Measurements from ENCODE around the gene SYCP2.
"Not testable (repeated sequence)": the region's sequence is repeated elsewhere in the genome, so short reads cannot be mapped to it uniquely, and the experiment has no call there.

SYCP2 gene

DNA sequence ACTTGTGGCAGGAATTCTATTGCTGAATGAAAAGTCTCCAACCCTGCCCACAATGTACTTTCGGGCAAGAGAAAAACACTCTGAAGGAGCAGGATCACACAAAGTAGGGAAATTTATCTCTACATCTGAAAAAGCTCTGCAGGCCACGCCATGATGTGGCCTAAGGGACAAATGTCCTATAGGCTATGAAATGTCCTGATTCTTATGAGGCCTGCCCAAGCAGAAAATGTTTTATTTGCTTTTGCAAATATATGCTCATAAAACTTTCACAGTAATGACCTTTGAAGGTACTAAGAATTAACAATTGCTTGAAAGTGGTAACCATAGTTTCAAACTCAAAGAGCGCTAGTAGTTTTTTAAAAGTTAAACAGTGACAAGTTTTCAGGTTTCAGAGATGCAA lies 31.0 kb downstream of the SYCP2 start:
- no peak for DNase-seq

GRCh38 chr20:59895908-59896307 lies 37.5 kb downstream of the SYCP2 start:
- DNase-seq, result no peak

GRCh38 chr20:59891581-59891980 lies 41.9 kb downstream of the SYCP2 start:
- no peak for DNase-seq

GRCh38 chr20:59890035-59890434 lies 43.4 kb downstream of the SYCP2 start:
- not testable (repeated sequence) for DNase-seq

- no peak for DNase-seq
Measured at GRCh38 chr20:59888050-59888449, 45.4 kb downstream of the SYCP2 start.

DNA sequence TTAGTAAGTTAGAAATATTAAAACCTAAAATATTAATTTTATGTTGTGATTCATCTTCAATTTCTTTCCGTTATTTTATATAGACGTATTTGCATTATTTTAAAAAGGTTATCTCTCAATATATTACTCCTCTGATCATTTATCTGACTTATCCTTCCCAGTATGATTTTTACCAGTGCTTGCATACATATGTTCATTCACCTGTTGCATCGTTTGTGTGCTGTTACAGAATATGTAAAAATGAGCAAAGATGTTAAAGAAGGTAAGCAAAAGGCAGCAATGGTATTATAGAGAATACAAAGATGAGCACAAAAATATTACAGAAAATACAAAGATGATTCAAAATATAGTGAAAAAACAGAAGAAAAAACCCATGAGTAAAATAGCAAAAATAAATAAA lies 48.9 kb downstream of the SYCP2 start:
- no peak for DNase-seq

GRCh38 chr20:59880198-59880597 lies 53.2 kb downstream of the SYCP2 start:
- DNase-seq, result no peak

- no peak for DNase-seq
Measured at GRCh38 chr20:59873409-59873808, 60.0 kb downstream of the SYCP2 start.

DNA sequence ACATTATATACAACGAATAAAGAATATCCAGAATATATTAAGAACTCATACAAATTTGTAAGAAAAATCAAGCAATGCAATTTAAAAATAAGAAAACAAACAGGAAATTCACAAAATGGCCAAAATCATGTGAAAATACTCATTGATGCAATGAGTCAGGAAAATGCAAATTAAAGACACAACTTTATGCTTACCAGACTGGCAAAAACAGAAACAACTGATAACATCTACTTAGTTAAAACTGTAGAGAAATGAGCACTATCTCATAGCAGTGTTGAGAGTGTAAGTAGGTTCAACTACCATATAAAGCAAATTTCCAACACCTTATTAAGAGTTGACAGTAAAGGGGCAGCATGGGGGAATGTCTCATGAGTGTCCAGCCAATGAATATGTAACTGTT lies 62.3 kb downstream of the SYCP2 start:
- no peak for DNase-seq

GRCh38 chr20:59866338-59866737 lies 67.1 kb downstream of the SYCP2 start:
- DNase-seq, result no peak

GRCh38 chr20:59864726-59865125 lies 68.7 kb downstream of the SYCP2 start:
- DNase-seq, result no peak

- no peak for DNase-seq
Measured at GRCh38 chr20:59863058-59863457, 70.4 kb downstream of the SYCP2 start.

DNA sequence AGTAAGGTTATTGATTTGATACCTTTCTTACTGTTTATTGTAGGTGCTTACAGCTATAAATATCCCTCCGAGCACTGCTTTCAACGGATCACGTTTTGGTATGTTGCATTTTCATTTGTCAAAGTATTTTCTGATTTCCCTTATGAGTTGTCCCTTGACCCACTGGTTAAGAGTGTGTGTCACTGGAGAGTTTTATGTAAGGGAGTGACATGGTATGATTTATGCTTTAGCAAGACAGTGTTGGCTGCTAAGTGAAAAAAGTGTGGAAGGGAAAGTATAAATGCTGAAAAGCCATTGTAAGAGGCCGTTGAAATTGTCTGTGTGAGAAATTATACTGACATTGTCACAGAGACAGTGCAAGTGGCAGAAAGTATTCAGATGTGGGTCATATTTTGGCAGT lies 72.0 kb downstream of the SYCP2 start:
- no peak for DNase-seq

DNA sequence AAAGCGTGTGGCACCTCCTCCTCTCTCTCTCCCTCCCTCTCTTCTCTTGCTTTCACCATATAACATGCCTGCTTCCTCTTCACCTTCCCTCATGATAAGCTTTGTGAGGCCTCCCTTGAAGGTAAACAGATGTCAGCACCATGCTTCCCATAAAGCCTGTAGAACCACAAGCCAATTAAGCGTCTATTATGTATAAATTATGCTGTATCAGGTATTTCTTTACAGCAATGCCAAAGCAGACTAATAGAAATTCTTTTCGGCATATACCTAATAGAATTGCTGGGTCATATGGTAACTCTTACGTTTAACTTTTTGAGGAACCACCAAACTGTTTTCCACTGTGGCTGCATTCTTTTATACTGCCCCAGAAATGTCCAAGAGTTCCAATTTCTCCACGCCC lies 75.0 kb downstream of the SYCP2 start:
- no peak for DNase-seq

DNA sequence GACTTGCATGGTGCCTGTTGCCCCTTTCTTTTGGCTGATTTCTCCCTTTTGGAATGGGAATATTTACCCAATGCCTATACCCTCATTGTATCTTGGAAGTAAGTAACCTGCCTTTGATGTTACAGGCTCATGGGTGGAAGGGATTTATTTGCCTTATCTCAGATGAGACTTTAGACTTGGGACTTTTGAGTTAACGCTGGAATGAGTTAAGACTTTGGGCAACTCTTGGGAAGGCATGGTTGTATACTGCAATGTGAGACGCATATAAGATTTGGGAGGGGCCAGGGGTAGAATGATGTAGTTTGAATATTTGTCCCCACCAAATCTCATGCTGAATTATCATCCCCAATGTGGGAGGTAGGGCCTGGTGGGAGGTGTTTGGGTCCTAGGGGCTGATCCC lies 75.5 kb downstream of the SYCP2 start:
- no peak for DNase-seq

GRCh38 chr20:59856941-59857340 lies 76.5 kb downstream of the SYCP2 start:
- DNase-seq, result not testable (repeated sequence)

GRCh38 chr20:59856526-59856925 lies 76.9 kb downstream of the SYCP2 start:
- DNase-seq, result not testable (repeated sequence)

DNA sequence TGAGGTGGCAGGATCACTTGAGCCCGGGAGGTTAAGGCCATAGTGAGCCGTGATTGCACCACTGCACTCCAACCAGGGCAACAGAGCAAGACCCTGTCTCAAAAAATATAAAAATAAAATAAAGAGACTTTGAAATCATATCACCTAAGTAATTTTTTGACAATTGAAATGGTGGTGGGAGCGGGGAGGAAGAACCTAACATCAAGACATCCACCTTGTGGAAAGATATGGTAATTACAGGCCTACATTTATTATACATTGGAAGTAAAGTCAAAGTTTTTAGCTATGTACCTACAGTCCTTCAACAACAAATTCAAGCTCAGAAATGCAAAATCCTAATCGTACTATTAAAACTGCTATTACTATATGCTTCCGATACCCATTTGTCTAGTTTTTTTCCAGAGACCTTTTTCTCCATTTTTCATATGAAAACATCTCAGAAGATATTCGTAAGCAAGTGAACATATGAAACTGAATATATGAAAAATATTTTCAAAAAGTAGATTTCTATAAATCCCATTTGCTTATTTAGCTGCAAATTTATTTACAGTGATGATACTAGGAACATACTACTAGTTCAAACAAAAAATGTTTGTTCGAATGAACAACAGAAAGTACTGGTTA lies 83.3 kb downstream of the SYCP2 start:
- DNase-seq, result no peak

DNA sequence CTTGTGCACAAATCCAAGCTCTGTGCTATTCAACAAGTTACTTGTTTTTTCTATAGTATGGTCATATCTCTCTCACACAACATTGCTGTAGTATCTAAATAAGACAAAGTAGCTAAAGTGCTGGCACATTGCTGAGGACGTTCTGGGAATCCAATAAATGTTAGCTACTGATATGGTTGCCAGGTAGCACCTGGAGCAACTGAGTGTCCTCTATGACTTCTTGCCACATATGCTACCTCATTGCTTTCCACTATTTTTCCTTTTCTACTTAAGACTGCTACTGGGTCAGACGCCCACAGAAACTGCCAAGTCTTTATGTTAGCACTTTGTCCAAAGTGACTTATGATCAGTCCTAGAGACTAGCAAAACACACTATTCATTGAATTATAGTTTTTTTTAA lies 85.3 kb downstream of the SYCP2 start:
- no peak for DNase-seq

- no peak for DNase-seq
Measured at GRCh38 chr20:59845472-59845871, 88.0 kb downstream of the SYCP2 start.

DNA sequence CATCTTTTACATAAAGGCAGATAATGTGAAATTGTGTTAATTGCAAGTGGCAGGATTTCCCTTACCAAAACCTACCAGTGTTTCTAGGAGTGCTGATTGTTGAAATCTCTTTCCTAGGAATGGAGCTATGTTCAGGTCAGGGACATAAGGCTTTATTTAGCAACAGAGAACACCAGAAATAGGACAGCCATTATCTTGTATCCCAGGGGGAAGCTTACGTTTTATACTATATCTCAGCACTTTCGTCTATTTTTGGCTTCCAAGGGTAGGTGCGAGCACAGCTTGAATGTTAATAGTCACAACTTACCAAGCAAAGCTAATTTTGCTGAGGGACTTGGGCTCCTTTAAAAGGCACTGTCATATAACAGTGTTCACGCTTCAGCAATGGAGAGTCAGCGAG lies 94.0 kb downstream of the SYCP2 start:
- no peak for DNase-seq

DNA sequence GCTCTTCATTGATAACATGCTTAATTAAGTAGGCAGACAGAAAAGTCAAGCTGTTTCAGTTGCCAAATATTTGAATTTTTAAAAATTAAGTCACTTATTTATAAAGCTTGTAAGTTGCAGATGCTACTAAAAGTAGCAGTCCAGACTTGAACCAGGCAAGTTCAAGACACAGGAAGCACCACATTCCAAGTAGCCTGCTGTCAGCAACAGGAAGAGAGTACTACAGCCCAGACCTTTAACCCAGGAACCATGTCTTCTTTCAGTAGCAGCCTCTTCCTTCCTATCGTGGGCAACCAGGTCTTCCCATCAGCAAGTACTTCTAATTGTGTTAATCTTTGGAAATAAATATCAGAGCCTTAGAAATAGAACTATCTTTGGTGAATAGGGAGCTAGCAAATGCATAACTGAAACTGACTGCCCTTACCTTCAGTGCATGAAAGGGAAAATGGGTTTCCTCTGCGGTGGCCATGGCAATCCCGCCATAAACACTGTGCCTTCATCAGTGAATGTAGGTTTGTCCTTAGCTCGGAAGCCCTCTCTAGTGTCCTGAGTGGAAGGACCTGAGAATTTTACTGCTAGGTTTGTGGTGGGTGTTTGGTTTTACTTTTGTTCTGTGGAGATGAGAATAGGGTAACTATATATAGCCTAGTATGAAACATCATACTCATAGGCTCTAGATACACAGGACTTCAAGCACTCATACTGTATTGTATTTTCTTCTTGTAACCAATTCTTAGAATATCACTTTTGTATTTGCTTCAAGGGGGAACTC lies 95.6 kb downstream of the SYCP2 start:
- DNase-seq, result no peak

- DNase-seq, result no peak
Measured at GRCh38 chr20:59836767-59837166, 96.7 kb downstream of the SYCP2 start.

DNA sequence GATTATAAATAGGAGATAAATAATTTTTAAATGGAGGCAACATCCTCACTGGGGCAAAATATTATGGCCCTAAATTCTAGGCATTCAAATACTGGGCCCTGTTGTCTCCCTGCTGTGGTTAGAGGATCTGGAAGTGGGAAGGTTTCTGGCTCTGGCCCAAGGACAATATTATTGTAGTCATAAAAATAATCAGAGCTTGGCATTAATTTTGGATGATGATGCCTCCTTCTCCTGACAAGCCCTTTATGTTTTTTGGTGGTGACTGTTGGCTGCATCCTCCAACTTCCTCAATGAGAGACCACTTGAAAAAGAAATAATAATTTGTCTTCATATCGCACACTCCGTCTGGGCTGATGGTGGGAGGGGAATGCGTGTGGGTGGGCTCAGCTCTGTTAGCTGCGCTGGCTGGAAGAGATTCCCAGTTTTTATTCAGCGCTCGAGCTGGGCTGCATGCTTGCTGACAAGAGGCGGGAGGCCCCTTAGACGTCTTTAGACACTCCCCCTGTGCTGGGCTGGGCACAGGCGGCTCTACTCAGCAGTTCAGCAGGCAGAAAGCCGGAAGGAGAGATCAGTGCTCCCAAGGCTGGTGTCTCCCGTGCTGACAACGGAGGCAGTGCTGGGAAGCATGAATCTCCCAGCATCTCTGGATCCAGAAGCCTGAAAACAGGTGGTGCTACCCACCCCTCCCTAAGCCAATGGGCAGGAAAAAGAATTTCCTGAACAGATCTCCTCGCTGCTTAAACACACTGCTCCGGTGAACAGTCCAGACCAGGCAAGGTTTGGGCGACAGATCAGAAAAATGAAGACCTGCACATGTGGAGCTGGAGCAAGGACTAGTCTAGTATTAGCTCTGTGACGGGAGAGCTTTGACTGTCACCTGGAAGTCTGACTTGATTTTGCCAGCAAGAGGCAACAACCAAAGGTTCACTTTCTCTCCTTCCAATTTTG lies 97.7 kb downstream of the SYCP2 start:
- DNase-seq, result no peak
